Measurements from ENCODE around the gene SLC12A7. TPM values are rescaled to one million over a fixed set of nuclear protein-coding genes. Genes with fewer than 3 reads are reported as not detected.

Gene SLC12A7
- total RNA-seq, 1 donor from 2014 or later = 30.5 TPM

- no peak for FAIRE-seq
- TF ChIP-seq CTCF (IDR thresholded peaks at IDR 0.05; ENCODE audit: insufficient read depth, low read depth, low read length) (no peak), EZH2 (IDR thresholded peaks at IDR 0.05; ENCODE audit: insufficient read depth, low read length) (no peak)
- Histone ChIP-seq H3K9ac (ENCODE audit: low read length) (no peak overlapping the region), H3K27ac (ENCODE audit: low read depth, low read length) (no peak overlapping the region), H3K36me3 (ENCODE audit: insufficient read depth, low read length) (no peaks in the 10 kb centered on the region), H4K20me1 (ENCODE audit: insufficient read depth, low read length) (no peaks in the 10 kb centered on the region), H3K27me3 (ENCODE audit: insufficient read depth, low read length) (peaks cover 7% of the 10 kb centered on the region), H3K4me1 (ENCODE audit: insufficient read depth, low read length) (no peaks in the 10 kb centered on the region), H3K9me3 (ENCODE audit: insufficient read depth, low read depth, low read length) (no peaks in the 10 kb centered on the region), H3K79me2 (ENCODE audit: insufficient read depth, low read length) (no peaks in the 10 kb centered on the region), H3K4me3 (ENCODE audit: insufficient read depth, low read depth, low read length) (no peak overlapping the region), H2AFZ (ENCODE audit: low read depth, low read length) (no peak overlapping the region), H3K4me2 (ENCODE audit: low read length) (no peak overlapping the region)
- H3K9me3 Mint-ChIP-seq (ENCODE audit: unreplicated experiment) = no peaks in the 10 kb centered on the region
- no peaks in the 10 kb centered on the region for H3K36me3 Mint-ChIP-seq (ENCODE audit: low read depth, unreplicated experiment)
- no peak overlapping the region for H3K27ac Mint-ChIP-seq (ENCODE audit: unreplicated experiment)
- peaks cover 14% of the 10 kb centered on the region for H3K4me1 Mint-ChIP-seq (ENCODE audit: low read depth, unreplicated experiment)
- no peak for DNase-seq (ENCODE audit: low read depth)
- H3K27me3 Mint-ChIP-seq (ENCODE audit: low read depth, unreplicated experiment) = peaks cover 35% of the 10 kb centered on the region
- H3K4me3 Mint-ChIP-seq (ENCODE audit: unreplicated experiment) = no peak overlapping the region
These were observed 17.8 kb upstream of the SLC12A7 start for GRCh38 chr5:1129711-1130055.

GRCh38 chr5:1128977-1129710 is 17.3 kb upstream of the SLC12A7 start:
- Mint-ChIP-seq H3K36me3 (ENCODE audit: low read depth, unreplicated experiment) (no peaks in the 10 kb centered on the region), H3K27me3 (ENCODE audit: low read depth, unreplicated experiment) (peaks cover 31% of the 10 kb centered on the region), H3K27ac (ENCODE audit: unreplicated experiment) (no peak overlapping the region), H3K4me3 (ENCODE audit: unreplicated experiment) (no peak overlapping the region), H3K9me3 (ENCODE audit: unreplicated experiment) (no peaks in the 10 kb centered on the region), H3K4me1 (ENCODE audit: low read depth, unreplicated experiment) (peaks cover 14% of the 10 kb centered on the region)
- no peaks in the 10 kb centered on the region for H3K9me3 ChIP-seq (ENCODE audit: insufficient read depth, low read depth, low read length)
- no peaks in the 10 kb centered on the region for H3K79me2 ChIP-seq (ENCODE audit: insufficient read depth, low read length)
- H3K4me1 ChIP-seq (ENCODE audit: insufficient read depth, low read length) = no peaks in the 10 kb centered on the region
- DNase-seq (ENCODE audit: low read depth) = no peak
- H3K27ac ChIP-seq (ENCODE audit: low read depth, low read length) = no peak overlapping the region
- H3K9ac ChIP-seq (ENCODE audit: low read length) = no peak overlapping the region
- TF ChIP-seq EZH2 (IDR thresholded peaks at IDR 0.05; ENCODE audit: insufficient read depth, low read length) = no peak
- TF ChIP-seq CTCF (IDR thresholded peaks at IDR 0.05; ENCODE audit: insufficient read depth, low read depth, low read length) = no peak
- H3K36me3 ChIP-seq (ENCODE audit: insufficient read depth, low read length) = no peaks in the 10 kb centered on the region
- no peak overlapping the region for H2AFZ ChIP-seq (ENCODE audit: low read depth, low read length)
- no peak for FAIRE-seq
- peaks cover 3% of the 10 kb centered on the region for H3K27me3 ChIP-seq (ENCODE audit: insufficient read depth, low read length)
- H3K4me2 ChIP-seq (ENCODE audit: low read length) = no peak overlapping the region
- no peaks in the 10 kb centered on the region for H4K20me1 ChIP-seq (ENCODE audit: insufficient read depth, low read length)
- H3K4me3 ChIP-seq (ENCODE audit: insufficient read depth, low read depth, low read length) = no peak overlapping the region

All from astrocyte (in vitro differentiated cells and primary cell).